HG03045 (cell line): ENCODE measurements around the gene MORC1.
"Not testable (repeated sequence)": the region's sequence is repeated elsewhere in the genome, so short reads cannot be mapped to it uniquely, and the experiment has no call there.

Experiments used
- ATAC-seq: cut with Tn5 transposase; IDR thresholded peaks from one replicate; pipeline ENCODE4 v1.9.1; 2021; ENCODE audit warnings: mild to moderate bottlenecking, moderate library complexity; ENCODE audit not compliant: unreplicated experiment

Gene MORC1, protein sequence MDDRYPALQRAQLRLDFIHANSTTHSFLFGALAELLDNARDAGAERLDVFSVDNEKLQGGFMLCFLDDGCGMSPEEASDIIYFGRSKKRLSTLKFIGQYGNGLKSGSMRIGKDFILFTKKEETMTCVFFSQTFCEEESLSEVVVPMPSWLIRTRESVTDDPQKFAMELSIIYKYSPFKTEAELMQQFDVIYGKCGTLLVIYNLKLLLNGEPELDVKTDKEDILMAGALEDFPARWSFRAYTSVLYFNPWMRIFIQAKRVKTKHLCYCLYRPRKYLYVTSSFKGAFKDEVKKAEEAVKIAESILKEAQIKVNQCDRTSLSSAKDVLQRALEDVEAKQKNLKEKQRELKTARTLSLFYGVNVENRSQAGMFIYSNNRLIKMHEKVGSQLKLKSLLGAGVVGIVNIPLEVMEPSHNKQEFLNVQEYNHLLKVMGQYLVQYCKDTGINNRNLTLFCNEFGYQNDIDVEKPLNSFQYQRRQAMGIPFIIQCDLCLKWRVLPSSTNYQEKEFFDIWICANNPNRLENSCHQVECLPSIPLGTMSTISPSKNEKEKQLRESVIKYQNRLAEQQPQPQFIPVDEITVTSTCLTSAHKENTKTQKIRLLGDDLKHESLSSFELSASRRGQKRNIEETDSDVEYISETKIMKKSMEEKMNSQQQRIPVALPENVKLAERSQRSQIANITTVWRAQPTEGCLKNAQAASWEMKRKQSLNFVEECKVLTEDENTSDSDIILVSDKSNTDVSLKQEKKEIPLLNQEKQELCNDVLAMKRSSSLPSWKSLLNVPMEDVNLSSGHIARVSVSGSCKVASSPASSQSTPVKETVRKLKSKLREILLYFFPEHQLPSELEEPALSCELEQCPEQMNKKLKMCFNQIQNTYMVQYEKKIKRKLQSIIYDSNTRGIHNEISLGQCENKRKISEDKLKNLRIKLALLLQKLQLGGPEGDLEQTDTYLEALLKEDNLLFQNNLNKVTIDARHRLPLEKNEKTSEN

DNA sequence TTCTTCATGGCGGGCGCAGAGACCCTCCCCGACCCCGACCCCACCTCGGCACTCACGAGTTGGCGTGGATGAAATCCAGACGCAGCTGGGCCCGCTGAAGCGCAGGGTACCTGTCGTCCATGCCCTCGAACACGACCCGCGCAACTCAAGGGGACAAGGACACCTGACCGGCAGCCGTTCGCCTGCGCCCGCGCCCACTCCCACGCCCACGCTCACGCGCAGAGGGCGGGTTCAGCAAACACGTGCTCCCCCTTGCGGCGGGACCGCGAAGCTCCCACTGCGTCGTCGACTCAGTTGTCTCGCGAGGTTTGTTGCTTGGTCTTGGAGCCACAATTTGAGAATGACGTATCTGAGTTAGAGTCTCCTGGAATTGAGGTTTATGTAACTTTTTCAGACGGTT, at the start of gene MORC1:
Gene MORC1 (minus strand): TSS at position 196 of the 400 bp plus-strand sequence. CDS start 75 bp downstream, at position 121.
- ATAC-seq = no peak

DNA sequence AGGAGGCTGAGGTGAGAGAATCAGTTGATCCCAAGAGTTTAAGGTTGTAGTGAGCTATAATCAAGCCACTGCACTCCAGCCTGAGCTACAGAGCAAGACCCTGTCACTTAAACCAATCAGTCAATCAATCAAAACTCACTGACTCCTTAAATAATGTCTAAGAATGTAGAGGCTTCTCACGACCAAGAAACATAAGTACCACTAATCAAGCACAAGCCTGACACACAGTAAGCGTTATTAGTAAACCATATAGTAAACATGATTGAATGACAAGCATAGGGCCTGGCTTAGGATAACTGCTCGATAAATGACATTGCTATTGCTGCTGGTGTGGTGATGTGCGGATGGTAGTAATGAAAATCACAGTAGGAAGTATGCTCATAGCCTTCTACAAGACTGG, 48.0 kb upstream of the MORC1 start:
- ATAC-seq = no peak

DNA sequence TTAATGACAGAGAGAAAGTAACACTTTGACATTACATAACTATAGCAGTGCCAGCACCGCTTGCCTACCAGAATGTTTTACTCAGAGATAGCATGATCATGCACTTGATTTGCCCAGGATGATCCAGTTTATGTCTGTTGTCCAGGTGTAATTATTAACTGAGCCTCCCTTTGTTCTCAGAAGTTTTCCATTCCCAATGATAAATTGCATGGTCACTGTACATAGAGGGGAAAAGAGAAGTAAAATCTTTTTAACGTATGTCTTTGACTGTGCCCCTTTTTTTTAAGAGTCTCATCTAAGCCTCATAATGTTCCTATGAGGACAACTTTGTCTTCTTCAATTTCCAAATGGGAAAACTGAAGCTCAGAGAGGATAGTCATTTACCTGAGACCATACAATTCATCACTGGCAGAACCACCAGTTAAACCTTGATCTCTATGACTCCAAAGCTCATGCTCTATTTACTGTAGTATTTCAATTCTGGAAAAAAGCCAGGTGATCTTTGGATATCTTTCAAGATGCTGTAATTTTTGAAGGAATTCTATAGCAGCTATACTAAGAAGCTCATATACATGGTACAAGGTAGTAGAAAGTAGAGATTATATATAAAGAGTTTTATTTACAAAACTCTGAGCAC, 43.7 kb upstream of the MORC1 start:
- no peak for ATAC-seq

DNA sequence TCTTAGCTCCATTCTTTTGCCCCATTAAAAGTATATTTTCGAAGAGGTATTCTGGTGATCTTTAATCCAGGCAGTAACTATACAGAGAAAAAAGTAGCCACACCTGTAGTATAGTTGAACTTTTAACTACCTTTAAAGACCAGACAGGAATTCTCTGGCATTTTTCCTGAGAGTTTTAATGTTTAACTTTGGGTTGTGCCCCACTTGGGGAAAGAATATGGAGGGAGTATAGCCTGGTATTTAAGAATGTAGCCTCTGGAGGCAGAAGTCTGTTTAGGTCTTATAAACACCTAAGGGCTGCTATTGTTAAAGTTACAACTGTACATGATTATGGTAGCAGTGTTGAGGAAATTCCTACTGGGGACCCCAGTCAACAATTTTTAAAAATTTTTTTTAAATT, 37.9 kb upstream of the MORC1 start:
- no peak for ATAC-seq

DNA sequence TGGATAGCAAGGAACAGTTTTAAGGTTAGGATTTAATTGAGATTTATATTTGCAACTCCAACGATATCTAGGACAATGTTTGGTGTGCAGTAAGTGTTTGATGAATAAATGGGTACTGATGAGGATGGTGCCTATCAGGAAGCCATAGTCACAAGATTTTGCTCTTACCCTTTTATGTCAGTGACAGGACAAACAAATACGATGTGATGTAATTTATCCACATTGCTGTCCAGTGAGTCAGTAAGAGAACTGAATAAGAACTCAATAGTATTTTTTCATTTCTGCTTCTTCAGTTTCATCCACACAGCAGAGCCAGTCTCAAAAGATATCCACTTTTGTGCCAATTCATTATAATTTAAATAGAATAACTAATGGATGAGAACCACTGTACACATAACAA, 37.0 kb upstream of the MORC1 start:
- no peak for ATAC-seq

DNA sequence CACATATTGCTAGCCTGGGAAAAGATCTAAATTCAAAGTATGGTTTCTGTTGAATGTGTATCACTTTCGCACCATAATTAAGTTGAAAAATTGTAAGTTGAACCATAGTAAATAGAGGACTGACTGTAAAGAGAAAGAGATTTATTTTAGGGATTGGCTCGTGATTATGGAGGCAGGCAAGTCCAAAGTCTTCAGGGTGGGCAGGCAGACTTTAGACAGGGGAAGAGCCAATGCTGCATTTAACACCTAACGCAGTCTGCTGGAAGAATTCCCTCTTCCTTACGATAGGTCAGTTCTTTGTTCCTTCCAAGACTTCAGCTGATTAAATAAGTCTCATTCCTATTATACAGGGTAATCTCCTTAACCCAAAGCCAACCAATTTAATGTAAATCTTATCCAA, 34.4 kb upstream of the MORC1 start:
- ATAC-seq = no peak

DNA sequence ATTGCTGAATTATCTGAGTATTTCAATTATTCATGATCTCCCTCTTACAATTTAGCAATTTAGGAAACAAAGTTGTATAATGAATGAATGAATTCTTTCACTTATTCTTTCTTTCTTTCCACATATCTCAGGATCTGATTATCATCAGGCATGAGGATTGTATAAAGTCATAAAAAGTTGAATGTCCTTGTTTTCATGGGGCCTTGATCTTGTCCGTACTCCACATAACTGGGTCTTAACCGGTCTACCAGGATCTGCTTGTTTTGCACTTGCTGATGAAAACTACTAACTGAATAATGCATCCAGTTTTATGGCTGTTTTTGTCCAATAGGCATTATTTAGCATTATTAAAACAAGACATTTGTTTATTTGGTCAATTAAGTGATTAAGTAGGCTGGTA, 31.1 kb upstream of the MORC1 start:
- ATAC-seq = no peak

DNA sequence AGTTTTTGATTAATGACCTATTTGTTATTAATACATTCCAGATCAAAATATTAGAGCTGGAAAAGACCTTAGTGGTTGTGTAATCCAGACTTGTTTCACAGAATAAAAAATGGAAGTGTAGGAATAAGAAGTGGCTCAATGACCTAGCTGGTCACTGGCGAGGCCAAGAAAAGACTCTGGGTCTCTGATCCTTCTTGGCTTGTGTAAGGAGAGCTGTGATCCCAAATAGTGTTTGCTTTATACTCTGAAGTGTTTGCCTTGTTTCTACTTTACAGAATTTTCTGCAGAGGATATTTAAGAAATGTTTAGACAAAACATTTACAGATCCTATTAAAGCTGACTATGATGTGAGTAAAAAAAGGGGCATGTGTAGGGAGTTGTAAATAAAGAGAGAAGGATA, 25.7 kb upstream of the MORC1 start:
- ATAC-seq = no peak

DNA sequence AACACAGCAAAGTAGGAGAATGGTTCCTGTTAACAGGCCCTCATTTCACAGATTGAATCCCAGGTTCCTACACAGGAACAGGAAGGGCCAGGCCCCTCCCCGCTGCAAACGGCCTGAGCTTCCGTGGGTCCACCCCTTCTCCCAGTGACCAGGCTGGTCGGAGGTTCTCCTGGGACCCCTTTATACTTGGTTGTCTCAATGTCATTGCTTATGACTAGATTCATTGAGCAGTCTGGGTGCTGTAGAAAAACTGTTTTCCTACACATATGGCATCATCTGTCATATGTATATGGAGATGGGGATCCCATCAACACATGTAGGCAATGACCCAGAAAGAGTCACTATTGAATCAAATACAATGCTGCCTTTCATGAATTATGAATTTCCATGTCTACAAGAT, 22.4 kb upstream of the MORC1 start:
- ATAC-seq = no peak

DNA sequence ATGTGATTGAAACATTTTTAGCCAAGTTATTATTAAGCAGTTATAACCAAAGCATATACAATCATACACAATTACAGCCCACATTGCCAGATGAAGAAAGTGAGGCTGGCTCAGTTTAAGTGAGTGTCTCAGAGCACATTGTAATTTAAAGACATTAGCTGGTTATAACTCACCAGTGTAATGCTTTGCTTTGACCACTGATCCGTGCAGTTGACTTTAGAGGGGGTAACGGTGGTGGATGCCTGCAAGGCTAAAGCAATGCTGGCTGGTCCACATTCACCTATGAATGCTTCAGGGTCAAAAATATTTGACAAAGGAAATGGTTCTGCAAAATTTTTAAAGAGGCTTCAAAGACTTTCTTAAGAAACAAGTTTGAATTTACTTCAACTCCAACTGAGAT, 19.8 kb upstream of the MORC1 start:
- ATAC-seq = no peak

DNA sequence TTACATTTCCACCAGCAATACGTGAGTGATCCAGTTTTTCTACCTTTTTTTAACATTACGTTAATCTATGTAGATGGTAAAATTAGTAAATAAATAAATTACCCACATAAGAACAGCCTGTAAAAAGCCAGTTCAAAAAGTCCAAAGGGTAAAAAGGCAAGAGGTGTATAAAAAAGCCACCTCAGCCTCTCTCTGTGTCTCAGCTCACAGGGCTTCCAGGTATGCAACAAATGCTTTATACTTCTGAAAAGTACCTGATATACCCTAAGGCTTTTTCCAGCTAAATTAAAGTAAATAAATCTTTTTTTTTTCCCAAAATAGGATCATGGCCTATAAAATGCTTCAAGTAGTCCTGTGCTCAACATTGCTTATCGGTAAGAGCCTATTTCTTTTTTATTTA, 18.6 kb upstream of the MORC1 start, which contains the start of gene C3orf85:
Gene C3orf85 (plus strand): TSS at position 197 of the 400 bp plus-strand sequence. CDS start 129 bp downstream, at position 326.
- no peak for ATAC-seq

DNA sequence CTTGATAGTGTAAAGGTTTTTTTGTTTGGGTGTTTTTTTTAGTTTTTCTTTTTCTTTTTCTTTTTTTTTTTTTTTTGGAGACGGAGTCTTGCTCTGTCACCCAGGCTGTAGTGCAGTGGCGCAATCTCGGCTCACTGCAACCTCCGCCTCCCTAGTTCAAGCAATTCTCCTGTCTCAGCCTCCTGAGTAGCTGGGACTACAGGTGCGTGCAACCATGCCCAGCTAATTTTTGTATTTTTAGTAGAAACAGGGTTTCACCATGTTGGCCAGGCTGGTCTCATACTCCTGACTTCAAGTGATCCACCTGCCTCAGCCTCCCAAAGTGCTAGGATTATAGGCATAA, 15.5 kb upstream of the MORC1 start:
- ATAC-seq = not testable (repeated sequence)

DNA sequence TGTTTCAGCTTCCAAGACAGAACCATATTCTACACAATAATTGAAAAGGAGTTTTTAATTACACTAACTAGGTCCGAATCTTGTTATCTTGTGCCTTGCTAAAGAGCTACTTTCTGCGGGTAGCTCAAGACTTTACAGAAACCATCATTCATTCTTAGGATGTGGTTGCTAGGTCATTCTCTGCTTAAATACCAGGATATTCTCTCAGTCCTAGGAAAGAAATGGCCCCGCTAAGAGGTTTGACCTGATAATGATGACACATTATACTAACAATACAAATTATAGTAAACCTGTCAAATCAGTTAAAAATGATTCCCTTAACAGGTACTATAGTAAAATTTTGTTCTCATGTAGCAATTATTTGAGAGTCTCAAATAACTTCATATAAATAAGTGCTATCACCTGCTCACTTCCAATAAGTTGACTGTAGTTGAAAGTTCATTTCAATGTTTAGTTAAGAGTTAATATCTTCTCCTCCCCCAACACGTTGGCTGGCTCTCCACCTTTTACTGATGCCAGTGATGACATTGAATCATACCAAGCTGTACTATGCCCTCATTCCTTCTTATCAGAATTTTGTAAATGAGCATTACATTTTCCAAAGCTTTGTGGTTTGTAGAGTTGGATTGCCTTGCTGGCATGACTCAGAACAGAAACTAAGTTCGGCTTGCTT, 15.0 kb upstream of the MORC1 start:
- no peak for ATAC-seq

DNA sequence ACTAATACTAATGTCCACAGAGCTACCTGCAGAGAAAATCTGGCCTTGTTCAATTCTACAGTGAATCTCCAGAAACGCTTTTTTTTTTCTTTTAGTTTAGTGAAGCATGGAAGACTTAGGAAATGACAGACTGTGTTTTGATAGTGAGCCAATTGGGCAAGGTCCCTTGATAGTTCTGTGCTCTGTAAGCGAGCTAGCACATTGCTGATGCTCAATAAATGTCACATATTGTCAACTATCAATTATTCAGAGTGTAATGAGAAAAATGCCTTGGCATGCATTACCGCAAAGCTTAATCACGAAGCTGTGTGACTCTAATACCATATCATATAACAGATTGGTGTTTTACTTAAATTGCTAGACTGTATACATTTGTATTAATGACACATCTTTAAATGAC, 13.3 kb upstream of the MORC1 start:
- ATAC-seq = no peak

DNA sequence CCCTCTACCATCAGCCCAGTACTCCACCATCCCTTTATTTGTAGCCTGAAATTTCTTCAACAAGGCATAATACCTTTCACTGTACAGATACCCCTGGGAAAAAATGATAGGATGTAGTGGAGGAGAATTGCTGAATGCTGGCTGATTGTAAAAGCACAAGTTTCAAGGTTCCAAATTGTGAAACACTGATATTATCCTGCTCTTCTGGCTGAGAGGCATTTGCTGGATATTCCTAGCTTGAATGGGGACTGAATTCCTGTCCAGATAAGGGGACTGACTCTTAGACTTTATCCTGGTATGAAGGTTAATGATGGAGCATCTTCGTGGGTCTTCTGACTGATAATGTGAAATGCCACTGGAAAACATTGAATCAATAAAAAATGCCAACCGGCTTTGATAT, 9.6 kb upstream of the MORC1 start:
- ATAC-seq = no peak

DNA sequence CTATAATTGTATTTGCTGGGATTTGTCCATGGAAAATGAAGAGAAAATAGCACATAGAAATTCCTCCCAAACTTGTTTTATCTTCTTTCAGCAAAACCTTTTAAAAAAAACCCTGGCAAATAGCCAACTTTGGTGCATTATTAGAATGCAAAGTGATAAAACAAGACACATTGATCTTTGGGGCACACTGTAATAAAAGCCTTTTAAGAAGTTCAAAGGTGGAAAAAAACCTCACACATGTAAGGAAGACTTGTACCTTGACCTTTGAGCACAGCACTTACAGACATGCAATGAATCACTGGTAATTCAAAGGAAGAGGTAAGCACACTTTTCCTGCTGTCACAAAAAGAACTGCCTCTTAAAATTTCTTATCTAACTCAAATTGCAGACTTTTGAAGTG, 8.0 kb upstream of the MORC1 start:
- ATAC-seq = no peak

DNA sequence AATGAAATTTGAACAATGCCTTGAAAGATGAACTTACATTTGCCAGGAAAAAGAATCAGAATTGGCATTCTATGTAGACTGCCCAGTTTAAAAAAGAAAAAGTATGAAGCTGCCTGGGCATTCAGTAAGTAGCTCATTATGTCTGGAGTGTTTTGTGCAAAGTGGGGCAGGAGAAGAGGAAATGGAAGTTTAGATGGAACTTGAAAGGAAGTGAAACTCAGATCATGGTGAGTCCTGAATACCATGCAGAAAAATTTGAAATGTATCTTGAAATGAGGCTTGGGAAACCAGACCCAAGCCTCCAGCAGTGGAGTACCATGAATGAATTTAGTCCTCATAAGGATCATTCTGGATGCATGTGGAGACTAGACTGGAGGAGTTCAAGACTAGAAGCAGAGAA, 4.8 kb upstream of the MORC1 start:
- no peak for ATAC-seq

DNA sequence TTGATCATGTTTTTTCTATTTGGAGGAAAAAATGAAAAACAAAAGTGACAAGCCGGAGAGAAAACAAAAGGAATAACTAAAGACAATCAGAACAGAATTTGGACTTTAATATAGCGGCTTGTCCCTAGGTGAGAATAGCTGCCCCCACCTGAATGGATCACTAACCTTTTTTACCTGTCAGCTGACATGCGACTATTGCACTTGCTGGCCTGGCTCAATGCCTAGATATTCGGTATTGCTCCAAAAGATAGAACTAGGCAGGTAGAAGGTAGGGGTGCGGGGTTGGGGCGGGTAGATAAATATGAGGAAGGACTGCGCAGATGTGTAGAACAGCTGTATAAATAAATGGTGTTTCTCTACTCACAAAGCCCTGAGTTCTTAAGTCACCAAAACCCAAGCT, 650 bp upstream of the MORC1 start:
- no peak for ATAC-seq

DNA sequence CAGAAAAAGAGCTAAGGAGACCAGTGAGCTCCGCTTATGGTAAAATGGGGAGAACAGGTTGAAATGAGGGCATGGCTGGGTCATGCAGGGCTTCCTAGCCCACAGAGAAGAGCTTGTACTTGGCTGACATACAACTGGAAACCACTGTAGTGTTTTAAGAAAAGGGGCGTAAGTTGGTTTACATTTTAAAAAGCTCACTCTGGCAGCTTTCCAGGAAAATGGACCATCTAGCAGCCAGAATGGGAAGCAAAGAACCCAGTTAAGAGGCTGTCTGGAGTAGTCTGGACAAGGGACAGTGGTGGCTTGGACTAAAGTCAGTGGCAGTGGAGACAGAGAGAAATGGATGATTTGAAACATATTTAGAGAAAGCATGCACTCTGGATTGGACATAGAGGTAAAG, 1.9 kb downstream of the MORC1 start:
- no peak for ATAC-seq

DNA sequence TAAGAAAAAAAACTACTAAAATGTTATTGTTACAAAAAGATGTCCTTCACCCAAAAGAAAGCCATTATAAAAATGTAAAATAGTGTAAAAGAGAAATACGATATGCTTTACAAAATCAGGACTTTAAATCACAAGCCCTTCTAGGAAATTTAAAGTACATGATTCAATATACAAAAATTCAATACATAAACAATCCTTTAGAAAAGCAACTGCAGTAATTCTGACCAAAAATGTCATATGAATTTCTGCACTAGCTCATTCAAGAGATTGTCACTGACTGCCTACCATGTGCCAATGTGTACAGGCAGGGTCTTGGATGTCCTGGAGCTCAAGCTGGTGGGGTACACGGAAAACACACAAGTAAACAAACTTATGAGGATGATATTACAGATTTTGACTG, 2.5 kb downstream of the MORC1 start:
- no peak for ATAC-seq

DNA sequence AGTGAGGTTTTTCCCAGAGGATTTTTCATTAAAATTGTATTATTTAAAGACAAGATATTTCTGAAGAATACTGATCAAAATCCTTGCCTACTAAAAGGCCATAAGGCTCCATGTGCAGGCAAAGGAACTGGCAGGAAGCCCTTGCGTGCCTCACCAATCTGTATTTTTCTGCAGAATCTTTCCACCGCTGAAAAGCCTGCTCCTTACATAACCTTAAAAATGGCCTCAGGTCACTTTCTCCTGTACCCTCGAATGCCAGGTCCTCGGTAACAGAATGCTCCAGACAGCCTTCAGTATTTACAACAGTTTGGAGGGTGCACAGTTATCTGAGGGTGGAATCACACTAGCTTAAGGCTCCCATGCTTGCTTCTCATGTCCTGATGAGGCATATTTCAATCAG, 3.2 kb downstream of the MORC1 start:
- no peak for ATAC-seq
